GM12892 (cell line): ENCODE data around the gene KCTD3.

Experiments used
- DNase-seq: peaks from one replicate; pipeline ENCODE4 v3.0.0; 2011; ENCODE audit not compliant: insufficient read length
- FAIRE-seq: peaks from 2 replicates; lab custom pipeline; 2011; peaks lifted over from hg19 to GRCh38; lab: Jason Lieb, UNC
- POLR2A ChIP-seq: IDR thresholded peaks from 2 replicates; pipeline ENCODE4 v1.6.1; 2011; ENCODE audit warnings: low read depth, low read length, control low read depth
- POLR2AphosphoS5 ChIP-seq: IDR thresholded peaks from 2 replicates; pipeline ENCODE4 v1.6.1; 2011; ENCODE audit warnings: low read depth, low read length, control low read depth
- TAF1 ChIP-seq: IDR thresholded peaks from 2 replicates; pipeline ENCODE4 v1.6.1; 2011; ENCODE audit warnings: low read depth, mild to moderate bottlenecking, control low read depth, low read length, borderline replicate concordance

Gene KCTD3

GRCh38 chr1:215539803-215540570 lies 27.1 kb upstream of the KCTD3 start:
- FAIRE-seq (no peak), DNase-seq (no peak)
- no peak for TF ChIP-seq POLR2A
- no peak for TF ChIP-seq POLR2AphosphoS5
- TF ChIP-seq TAF1 = no peak

GRCh38 chr1:215542301-215542700 lies 24.8 kb upstream of the KCTD3 start:
- DNase-seq (no peak), FAIRE-seq (no peak)
- TF ChIP-seq POLR2AphosphoS5 (no peak), TAF1 (no peak), POLR2A (no peak)

- FAIRE-seq = no peak
- TF ChIP-seq POLR2AphosphoS5 (no peak), POLR2A (no peak), TAF1 (no peak)
Observed at GRCh38 chr1:215543191-215543606, 23.9 kb upstream of the KCTD3 start.

DNA sequence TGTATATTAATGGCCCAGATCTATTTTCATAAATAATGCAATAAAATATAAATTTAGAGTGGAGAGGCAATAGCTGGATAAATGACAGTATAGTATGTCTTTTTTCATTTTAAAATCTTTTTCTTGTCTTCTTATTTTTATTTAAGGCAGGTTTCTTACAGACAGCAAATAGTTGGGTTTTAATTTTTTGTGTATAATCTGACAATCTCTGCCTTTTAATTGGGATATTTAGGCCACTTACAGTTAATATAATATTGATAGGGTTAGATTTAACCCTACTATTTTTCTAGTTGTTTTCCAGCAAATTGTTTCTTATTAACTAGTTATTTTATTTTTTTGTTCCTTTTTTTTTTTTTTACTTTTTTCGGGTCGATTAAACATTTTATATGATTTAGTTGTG lies 23.3 kb upstream of the KCTD3 start:
- DNase-seq (no peak), FAIRE-seq (no peak)
- TF ChIP-seq TAF1 (no peak), POLR2A (no peak), POLR2AphosphoS5 (no peak)

More at GRCh38 chr1:215543191-215543606, 23.9 kb upstream of the KCTD3 start:
- no peak for DNase-seq

- DNase-seq (no peak), FAIRE-seq (no peak)
- TF ChIP-seq TAF1 (no peak), POLR2AphosphoS5 (no peak), POLR2A (no peak)
Observed at GRCh38 chr1:215544566-215544965, 22.5 kb upstream of the KCTD3 start.

DNA sequence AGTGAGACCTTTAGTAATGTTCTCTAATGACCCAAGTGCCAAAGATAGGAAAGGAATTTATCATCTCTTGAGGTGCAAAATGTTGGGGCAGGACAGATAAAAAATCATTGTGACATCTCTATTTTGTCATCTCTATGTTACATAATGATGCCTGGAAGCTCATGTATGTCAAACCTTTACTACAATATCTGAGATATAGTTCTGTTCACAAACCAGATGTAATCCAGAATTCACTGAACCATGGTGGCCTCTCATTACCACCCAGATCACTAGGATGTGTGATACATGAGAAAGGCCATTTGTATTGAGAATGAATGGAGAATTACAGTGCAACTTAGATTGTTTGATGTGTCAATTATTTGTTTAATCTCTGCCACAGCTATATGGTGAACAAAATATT lies 22.0 kb upstream of the KCTD3 start:
- DNase-seq (no peak), FAIRE-seq (no peak)
- TF ChIP-seq TAF1 = no peak
- no peak for TF ChIP-seq POLR2AphosphoS5
- no peak for TF ChIP-seq POLR2A

GRCh38 chr1:215547011-215547410 lies 20.1 kb upstream of the KCTD3 start:
- DNase-seq (no peak), FAIRE-seq (no peak)
- TF ChIP-seq POLR2A = no peak
- TF ChIP-seq POLR2AphosphoS5 = no peak
- no peak for TF ChIP-seq TAF1

DNA sequence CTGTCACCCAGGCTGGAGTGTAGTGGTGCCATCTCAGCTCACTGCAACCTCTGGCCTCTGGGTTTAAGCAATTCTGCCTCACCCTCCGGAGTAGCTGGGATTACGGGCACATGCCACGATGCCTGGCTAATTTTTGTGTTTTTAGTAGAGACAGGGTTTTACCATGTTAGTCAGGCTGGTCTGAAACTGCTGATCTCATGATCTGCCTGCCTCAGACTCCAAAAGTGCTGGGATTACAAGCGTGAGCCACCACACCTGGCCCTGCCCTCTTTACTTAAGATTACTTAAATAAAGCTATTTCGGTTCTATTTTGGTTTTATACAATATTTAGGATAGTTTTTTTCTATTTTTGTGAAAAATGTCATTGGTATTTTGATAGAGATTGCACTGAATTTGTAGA lies 15.3 kb upstream of the KCTD3 start:
- no peak for FAIRE-seq

DNA sequence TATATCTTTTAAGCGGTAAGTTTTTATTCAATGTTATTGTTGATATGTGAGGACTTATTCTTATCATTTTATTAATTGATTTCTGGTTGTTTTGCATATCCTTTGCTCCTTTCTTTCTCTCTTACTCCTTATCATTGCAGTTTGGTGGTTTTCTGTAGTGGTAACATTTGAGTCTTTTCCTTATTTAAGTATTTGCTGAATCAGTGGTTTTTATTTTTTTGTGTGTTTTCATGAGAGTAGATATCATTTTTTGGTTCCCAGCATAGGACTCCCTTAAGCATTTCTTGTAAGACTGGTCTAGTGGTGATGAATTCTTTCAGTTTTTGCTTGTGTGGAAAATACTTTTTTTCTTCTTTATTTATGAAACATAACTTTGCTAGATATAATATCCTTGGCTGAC lies 12.2 kb upstream of the KCTD3 start:
- DNase-seq (no peak), FAIRE-seq (no peak)
- no peak for TF ChIP-seq POLR2A
- TF ChIP-seq TAF1 = no peak
- no peak for TF ChIP-seq POLR2AphosphoS5

More for the DNA sequence above, 15.3 kb upstream of the KCTD3 start:
- TF ChIP-seq TAF1 (no peak), POLR2AphosphoS5 (no peak), POLR2A (no peak)
- DNase-seq = no peak

GRCh38 chr1:215555531-215555930 lies 11.6 kb upstream of the KCTD3 start:
- DNase-seq (no peak), FAIRE-seq (no peak)
- TF ChIP-seq POLR2AphosphoS5 (no peak), TAF1 (no peak), POLR2A (no peak)

- FAIRE-seq = no peak
- no peak for TF ChIP-seq TAF1
- TF ChIP-seq POLR2AphosphoS5 = no peak
- no peak for TF ChIP-seq POLR2A
- no peak for DNase-seq
Observed at GRCh38 chr1:215556996-215557395, 10.1 kb upstream of the KCTD3 start.

GRCh38 chr1:215557504-215557903 lies 9.6 kb upstream of the KCTD3 start:
- no peak for TF ChIP-seq POLR2A
- TF ChIP-seq TAF1 = no peak
- no peak for TF ChIP-seq POLR2AphosphoS5
- FAIRE-seq = no peak
- no peak for DNase-seq
